ENCODE data around the gene UBA5.

DNA sequence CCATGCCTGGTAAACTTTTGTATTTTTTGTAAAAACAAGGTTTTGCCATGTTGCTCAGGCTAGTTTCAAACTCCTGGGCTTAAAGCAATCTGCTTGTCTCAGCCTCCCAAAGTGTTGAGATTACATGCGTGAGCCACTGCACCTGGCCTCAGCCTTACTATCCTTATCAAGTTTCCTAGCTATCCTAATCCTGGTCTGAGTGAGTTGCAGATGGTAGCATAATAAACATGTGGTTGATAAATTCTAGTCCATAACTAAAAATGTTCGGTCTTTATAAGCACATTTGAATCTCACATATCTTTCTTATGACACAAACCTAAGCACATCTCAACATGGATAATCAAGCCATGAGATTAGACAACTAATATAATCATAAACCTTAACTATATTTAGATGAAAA lies 43.6 kb downstream of the UBA5 start:
- TF ChIP-seq CTCF (IDR thresholded peaks at IDR 0.05; ENCODE audit: insufficient read depth, low read depth, low read length) (no peak), EZH2 (IDR thresholded peaks at IDR 0.05; ENCODE audit: insufficient read depth, low read length) (no peak)

All from astrocyte (in vitro differentiated cells and primary cell).